ENCODE data around the gene FSCN2.

The FSCN2 gene

GRCh38 chr17:81557276-81558114, 29.3 kb downstream of the FSCN2 start:
- FAIRE-seq, result no peak

- FAIRE-seq, result no peak
These were observed 29.9 kb downstream of the FSCN2 start for GRCh38 chr17:81558115-81558468.

GRCh38 chr17:81558941-81559806, 31.0 kb downstream of the FSCN2 start:
- no peak for FAIRE-seq

DNA sequence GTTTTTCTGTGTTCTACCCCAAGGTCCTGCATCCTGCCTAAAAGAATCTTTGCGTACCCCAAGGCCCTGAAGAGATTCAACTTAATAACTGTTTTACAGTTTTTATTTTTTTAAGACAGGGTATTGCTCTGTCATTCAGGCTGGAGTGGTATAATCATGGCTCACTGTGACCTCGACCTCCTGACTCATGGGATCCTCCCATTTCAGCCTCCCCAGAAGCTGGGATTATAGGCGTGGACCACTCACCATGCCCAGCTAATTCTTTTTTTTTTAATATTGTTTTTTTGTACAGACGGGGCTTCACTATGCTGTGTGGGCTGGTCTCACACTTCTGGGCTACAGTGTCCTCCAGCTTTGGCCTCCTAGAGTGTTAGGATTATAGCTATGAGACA, 33.3 kb downstream of the FSCN2 start:
- FAIRE-seq, result no peak

DNA sequence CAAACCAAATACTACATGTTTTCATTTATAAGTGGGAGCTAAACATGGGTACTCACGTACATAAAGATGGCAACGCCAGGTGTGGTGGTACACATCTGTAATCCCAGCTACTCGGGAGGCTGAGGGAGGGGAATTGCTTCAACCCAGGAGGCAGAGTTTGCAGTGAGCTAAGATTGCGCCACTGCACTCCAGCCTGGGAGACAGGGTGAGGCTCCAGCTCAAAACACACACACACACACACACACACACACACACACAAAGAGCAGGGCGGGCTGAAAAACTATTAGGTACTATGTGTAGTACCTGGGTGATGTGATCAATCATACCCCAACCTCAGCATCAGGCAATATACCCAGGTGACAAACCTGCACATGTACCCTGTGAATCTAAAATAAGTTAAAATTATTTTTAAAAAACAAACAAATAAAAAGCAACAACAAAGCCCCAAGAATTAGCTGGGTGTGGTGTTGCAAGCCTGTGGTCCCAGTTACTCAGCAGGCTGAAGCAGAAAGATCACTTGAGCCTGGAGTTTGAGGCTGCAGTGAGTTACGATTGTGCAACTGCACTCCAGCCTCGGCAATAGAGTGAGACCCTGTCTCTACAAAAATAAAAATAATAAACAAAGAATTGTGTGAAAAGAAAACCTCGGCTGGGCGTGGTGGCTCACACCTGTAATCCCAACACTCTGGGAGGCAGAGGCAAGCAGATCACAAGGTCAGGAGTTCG, 35.8 kb downstream of the FSCN2 start:
- FAIRE-seq, result no peak

- FAIRE-seq, result no peak
These were observed 36.6 kb downstream of the FSCN2 start for GRCh38 chr17:81564778-81565177.

DNA sequence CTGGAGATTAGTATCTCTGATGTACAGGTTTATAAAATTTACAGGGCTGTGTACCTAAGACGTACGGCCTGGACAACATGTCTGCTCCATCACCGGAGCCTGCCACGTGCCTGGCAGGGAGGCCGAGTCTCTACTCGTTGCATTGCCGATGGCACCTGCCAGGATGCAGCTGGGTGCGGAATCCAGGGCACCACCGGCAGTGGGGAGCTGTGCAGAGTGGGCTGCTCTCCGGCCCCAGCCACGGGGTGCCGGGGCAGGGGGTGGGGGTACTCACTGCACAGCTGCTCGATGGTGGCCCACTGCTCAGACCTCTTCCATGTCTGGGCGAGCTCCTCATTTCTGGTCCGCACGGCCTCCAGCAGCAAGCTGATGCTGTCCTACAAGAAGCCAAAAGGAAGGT, 37.1 kb downstream of the FSCN2 start:
- FAIRE-seq, result no peak

GRCh38 chr17:81566461-81567126, 38.4 kb downstream of the FSCN2 start:
- FAIRE-seq, result no peak

DNA sequence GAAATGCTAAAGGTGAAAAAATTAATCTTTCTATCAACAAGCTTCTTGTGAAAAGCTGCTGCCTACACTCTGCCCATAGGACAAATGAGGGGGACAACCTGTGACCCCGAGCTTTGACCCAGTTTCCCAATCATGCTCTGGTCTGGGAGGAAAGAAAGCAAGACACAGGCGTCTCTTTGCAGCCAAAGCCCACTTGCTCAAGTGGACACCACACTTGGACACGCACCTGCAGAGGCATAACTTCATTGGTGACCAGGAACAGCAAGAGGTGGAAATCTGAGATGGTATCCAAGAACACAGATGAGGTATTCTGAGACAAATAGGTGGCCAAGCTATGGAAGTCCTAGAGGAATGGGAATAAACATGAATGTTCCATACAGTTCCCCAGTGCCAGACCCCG, 39.0 kb downstream of the FSCN2 start:
- FAIRE-seq, result no peak

DNA sequence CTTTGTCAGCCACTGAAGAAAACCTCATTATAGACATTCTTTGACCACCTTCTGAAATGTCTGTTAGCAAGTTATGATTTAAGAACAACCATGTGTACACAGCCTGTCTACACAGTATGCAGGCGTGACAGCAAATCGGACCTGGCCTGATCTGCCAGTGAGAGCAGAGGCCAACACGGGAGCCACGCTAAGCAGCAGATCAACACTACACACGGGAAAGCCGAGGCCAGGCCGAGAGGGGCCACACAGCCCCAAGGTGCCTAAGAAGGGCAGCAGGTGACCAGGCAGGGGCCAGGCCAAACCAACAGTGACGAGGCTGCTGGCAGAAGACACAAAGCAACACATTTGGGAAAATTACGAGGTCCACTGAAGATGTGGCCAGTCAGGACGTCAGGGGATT, 40.2 kb downstream of the FSCN2 start:
- FAIRE-seq, result no peak

DNA sequence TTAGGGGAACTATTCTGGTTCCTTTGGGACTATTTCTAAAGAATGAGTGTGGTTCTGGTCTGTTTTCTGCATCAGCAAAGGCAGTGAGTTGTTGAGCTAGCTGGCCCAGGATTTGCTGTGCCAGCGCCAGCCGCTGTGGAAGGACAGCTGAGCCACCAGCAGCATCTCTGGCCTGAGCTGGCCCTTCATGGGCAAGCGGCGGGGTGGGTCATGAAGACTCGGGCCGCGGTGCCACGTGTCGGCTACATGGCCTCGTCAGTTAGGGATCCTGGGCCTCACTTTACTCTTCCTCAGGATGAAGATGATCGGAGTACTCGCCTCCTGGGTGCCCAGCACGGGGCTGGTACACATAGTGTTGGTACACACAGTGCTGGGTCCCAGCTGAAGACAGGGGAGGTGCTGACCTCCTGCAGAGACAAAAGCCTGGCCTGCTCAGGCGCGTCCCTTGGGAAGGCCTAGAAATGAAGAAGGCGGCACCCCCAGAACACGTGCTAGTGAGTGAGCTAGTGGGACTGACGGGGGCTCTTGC, 41.9 kb downstream of the FSCN2 start:
- FAIRE-seq, result no peak

GRCh38 chr17:81570964-81571363, 42.8 kb downstream of the FSCN2 start:
- FAIRE-seq, result no peak

- FAIRE-seq, result no peak
These were observed 44.5 kb downstream of the FSCN2 start for GRCh38 chr17:81572563-81573168.

GRCh38 chr17:81573794-81574642, 45.8 kb downstream of the FSCN2 start:
- no peak for FAIRE-seq

DNA sequence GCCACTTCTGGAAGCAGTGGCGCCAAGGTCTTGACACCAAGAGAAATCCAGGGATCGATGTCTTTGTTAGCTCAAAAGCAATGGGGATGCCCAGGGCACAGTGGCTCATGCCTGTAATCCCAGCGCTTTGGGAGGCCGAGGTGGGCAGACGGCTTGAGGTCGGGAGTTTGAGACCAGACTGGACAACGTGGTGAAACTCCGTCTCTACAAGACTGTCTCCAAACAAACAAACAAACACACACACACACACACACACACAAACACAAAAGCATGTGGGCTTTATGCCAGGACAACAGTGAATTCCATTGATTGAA, 46.4 kb downstream of the FSCN2 start:
- FAIRE-seq, result no peak

GRCh38 chr17:81575836-81576235, 47.7 kb downstream of the FSCN2 start:
- no peak for FAIRE-seq

DNA sequence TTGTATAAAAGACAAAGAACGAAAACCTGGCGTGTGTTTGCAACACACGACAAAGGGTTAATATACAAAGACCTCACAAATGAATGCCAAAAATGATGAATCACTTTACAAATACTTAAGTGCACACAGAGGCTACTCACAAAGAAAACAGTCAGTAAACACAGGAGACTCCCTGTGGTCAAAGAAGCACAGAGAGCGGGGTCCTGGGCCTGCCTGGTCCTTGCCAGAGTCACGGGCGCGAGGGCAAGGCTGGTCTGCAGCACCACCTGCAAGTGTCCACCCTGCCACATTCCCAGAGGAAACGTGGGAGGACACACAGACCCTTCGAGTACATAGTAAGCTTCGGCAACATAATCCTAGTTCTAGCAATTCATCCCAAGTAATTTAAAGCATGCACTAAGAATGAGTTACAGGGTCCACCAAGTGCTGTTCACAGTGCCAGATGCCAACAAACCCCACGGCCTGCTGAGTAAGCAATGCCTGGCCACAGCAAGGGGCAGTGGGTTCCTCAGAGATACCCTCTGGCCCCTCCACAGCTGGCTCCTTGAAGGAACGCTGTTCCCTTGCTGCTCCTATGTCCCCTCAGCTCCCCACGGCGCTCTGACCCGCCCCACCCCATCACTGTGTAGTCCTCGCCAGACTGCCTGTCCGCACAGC, 48.6 kb downstream of the FSCN2 start:
- no peak for FAIRE-seq

GRCh38 chr17:81577278-81578000, 49.3 kb downstream of the FSCN2 start:
- FAIRE-seq, result no peak

DNA sequence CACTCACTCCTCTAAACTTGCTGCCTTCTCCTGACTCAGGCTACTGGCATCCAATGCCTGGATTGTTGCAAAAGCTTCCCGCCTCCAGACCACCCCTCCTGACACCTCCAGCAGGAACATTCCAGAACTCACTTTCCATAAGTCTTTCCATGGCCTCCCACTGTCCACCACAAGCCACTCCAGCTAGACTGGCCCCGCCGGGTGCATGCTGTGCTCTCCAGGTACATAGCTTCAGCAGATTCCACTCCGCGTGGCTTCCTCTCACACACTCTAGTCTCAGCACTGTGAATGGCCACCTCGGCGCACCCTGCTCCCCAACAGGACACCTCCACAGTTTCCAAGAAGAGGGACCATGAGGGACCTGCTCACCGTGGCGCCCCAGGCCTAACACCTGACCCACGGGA, 49.9 kb downstream of the FSCN2 start:
- no peak for FAIRE-seq
